HG02870 (cell line): Measurements from ENCODE around the gene PRDX5.
A peak's percentile ranks its signal among the peaks of the same experiment; 100 is the strongest.
"Not testable (repeated sequence)": the region's sequence is repeated elsewhere in the genome, so short reads cannot be mapped to it uniquely, and the experiment has no call there.

Experiments
- ATAC-seq: cut with Tn5 transposase; IDR thresholded peaks from one replicate; pipeline ENCODE4 v1.9.1; 2021; ENCODE audit warnings: mild to moderate bottlenecking, moderate library complexity; ENCODE audit not compliant: unreplicated experiment

PRDX5 gene

GRCh38 chr11:64305075-64305690 is 12.7 kb upstream of the PRDX5 start, which contains the start of gene ESRRA:
Gene ESRRA (plus strand): TSS chr11:64305524. CDS start chr11:64307180, 1,656 bp downstream.
- ATAC-seq, result peak; percentile 70

DNA sequence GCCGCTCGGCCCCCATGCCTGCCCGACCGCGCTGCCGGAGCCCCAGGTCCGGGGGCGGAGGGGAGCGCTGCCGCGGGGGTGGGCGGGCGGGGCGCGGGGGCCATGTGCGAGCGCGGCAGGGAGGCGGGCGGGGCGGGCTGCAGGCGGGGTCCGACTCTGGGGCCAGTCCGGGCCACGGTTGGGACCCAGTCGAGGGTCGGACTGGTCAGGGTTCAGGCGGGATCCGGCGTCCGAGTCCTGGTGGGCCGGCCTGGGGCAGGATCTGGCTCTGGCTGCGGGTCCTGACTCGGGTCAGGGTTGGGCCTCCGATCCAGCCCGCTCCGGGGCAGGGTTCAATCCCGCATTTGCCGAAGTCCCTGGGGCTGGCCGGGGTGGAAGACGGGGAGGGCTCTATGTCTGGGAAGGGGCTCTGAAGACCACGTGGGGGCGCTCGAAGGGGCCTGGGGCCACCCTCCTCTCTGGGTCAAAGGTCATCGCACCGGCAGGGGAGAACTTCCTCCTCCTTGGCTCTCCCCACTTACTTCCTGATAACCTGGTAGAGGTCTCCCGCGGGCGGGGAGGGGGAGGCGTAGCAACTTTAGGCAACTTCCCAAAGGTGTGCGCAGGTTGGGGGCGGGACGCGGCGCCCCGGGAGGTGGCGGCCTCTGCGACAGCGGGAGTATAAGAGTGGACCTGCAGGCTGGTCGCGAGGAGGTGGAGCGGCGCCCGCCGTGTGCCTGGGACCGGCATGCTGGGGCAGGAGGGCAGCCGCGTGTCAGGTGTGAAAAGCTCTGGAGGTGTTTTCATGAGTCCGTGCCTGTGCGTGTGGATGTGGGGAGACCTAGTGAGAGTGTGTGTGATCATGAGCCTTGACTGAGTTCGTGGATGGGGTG is 12.0 kb upstream of the PRDX5 start:
- peak; percentile 25 for ATAC-seq

- ATAC-seq, result no peak
These were observed 11.4 kb upstream of the PRDX5 start for GRCh38 chr11:64306563-64306875.

DNA sequence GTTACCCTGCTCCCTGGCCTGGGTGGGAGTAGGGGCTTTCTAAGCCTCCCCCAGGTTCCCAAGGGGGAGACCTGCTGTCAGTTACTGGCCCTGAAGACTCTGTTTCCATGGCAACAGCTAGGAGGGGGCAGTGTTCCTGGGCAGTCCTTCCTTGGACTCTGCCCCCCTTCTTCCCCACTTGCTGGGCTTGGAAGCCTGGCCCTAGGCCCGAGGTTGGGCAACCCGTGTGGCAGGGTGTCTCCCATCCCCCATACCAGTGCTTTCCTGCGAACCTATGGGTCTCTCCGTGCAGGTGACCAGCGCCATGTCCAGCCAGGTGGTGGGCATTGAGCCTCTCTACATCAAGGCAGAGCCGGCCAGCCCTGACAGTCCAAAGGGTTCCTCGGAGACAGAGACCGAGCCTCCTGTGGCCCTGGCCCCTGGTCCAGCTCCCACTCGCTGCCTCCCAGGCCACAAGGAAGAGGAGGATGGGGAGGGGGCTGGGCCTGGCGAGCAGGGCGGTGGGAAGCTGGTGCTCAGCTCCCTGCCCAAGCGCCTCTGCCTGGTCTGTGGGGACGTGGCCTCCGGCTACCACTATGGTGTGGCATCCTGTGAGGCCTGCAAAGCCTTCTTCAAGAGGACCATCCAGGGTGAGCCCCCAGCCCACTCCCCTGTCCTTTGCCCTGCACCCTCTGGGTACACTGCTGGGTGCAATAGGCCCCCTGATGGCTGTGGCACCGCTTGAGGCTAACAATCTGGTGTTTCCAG is 10.9 kb upstream of the PRDX5 start:
- ATAC-seq, result no peak

- ATAC-seq, result not testable (repeated sequence)
These were observed 10.1 kb upstream of the PRDX5 start for GRCh38 chr11:64307795-64308194.

- ATAC-seq, result no peak
These were observed 5.0 kb upstream of the PRDX5 start for GRCh38 chr11:64312947-64313346.

DNA sequence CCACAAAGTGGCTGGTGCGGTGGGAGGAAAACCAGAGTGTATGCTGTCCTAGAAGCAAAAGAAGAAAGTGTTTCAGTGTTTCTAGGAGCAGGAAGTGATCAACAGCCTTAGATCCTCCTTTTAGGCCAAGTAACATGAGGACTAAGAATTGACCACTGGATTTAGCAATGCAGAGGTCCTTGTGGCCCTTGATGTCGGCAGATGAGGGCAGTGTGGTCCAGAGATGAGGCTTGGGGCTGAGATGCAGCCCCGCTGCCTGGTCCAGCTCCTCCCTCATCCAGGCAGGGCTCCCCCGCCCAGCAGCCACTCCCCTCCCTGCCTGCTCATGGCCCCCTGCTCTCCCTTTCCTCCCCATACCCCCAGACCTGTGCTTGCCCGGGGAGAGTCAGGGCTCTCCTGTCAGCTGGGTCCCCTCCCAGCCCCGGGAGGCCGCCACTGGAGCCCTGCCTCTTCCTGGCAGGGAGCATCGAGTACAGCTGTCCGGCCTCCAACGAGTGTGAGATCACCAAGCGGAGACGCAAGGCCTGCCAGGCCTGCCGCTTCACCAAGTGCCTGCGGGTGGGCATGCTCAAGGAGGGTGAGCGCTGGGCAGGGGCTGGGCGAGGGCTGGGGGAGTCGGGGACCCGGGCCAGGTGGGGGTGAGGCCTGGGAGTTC is 4.3 kb upstream of the PRDX5 start:
- ATAC-seq, result no peak

GRCh38 chr11:64314146-64314804 is 3.6 kb upstream of the PRDX5 start:
- ATAC-seq, result no peak

DNA sequence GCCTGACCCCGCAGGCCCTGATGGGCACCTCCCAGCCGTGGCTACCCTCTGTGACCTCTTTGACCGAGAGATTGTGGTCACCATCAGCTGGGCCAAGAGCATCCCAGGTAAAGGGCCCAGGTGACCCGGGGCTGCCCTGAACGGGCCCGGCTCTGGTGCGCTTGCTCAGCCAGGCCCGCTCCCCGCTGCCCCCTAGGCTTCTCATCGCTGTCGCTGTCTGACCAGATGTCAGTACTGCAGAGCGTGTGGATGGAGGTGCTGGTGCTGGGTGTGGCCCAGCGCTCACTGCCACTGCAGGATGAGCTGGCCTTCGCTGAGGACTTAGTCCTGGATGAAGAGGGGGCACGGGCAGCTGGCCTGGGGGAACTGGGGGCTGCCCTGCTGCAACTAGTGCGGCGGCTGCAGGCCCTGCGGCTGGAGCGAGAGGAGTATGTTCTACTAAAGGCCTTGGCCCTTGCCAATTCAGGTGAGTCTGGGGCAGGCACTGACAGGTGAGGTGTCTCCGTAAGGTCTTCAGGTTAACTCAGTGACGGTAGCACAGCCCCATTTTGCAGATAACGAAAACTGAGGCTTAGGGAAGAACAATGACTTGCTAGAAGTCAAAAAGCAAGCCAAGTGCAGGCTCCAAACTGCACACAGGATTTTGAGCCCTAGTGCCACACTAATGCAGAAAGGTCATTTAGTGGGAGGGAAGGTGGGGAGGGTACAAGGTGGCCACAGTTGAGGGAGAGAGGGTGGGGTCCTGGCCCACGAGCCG is 2.9 kb upstream of the PRDX5 start:
- no peak for ATAC-seq

- ATAC-seq, result not testable (repeated sequence)
These were observed 2.0 kb upstream of the PRDX5 start for GRCh38 chr11:64315667-64316526.

DNA sequence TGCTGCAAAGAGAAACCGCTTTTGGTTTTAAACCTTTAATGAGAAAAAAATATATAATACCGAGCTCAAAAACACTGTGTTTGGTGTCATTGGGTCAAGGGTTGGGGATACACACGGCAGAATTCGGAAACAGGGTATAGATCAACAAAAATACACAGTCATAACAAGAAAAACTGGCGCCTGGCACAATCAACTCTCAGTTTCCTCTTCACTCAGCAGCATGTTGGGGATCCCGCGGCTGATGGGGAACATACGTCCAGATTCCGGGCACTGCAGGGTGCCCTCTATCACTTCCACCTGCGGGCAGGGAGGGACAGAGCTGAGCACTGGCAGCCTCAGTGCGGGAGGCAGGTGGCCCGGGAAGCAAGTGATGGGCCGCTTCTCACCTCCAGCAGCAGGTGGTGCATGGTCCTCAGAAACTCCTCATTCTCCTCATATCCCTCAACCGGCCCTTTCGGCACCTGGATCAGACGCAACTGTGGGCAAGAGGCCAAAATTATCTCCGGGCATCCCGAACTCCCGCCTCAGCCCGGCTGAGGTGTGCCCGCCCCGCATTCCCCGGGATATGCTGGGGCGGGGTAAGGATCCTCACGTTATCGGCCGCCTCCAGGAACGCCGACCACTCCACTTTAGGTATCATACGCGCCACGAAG is 1.1 kb upstream of the PRDX5 start:
- ATAC-seq, result no peak

DNA sequence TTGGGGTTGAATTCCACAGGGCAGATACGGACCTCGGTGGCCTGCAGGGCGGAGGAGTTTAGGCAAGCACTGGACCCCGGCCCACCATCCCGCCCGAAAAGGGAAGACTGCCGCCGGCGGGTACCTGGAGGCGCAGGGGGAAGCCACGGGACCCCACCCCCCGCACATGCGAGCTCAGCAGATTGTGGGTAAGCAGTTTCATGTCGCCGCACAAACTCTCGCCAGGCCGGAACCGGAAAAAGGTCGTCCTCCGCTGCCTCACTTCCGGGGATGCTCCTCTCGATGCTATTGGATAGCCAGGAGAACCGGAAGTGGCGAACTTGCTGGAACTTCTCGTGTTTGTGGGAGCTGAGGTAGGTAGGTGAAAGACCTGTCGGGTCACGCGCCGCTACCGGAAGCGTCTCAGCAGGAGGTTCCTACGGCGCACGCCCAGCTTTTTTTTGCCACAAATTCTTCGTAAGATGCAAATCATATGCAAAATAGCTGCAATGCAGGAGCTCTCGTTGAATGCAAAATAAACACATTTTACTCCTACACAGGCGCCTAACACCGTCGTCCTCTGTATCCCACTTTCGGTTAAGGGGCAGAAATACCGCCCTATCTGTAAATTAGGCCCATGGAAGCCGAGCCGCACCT is 478 bp upstream of the PRDX5 start, which contains the start of gene TRMT112:
Gene TRMT112 (minus strand): TSS at position 235 of the 636 bp plus-strand sequence. CDS start 33 bp downstream, at position 202.
- peak; percentile 72 for ATAC-seq

DNA sequence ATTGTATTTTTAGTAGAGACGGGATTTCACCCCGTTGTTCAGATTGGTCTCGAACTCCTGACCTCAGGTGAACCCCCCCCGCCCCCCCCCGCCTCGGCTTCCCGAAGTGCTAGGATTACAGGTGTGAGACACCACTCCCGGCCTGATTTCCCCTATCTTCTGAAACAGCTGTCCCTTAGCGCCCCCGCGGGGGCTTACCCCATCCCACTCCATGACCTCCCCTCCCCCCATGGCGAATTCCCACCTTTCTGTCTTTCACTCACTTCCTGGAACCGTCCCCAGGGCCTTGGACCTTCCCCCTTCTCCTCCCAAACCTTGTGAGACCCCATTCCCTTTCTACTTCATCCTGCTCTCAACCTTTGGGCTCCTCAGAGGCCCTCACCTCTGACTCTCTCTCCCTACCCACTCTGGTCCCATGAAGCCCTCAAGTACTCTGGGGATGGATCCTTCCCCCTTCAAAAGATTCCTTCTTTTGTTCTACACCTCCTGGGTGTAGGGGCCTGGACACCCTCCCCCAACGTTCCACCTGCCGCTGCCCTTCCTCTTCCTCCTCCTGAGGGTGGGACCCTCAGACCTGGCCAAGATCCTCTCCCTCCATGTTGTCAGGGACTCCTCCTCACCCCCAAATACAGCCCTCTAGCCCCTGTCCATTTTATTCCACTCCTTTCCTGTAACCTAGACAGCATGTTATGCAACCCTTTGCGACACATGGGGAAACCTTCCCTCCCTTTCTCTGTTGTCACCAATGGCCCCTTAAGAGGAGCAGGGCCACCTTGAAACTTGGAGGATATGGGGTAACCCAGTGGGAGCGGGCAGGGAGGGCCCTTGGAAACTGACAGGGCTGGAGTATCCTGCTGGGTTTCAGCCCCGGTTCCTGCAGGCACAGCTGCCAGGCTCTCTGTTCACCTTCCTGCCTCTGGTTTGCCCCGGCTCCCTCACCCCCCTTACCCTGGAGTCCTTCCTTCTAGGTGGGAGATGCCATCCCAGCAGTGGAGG is 1.1 kb downstream of the PRDX5 start:
- ATAC-seq, result no peak

GRCh38 chr11:64320556-64320955 is 2.6 kb downstream of the PRDX5 start:
- no peak for ATAC-seq

DNA sequence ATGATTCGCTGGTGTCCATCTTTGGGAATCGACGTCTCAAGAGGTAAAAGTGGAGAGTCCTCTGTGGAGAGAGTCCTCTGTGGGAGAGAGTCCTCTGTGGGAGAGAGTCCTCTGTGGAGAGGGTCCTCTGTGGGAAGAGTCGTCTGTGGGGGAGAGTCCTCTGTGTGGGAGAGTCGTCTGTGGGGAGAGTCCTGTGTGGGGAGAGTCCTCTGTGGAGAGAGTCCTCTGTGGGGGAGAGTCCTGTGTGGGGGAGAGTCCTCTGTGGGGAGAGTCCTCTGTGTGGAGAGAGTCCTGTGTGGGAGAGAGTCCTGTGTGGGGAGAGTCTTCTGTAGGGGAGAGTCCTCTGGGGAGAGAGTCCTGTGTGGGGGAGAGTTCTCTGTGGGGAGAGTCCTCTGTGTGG is 3.1 kb downstream of the PRDX5 start:
- no peak for ATAC-seq

GRCh38 chr11:64321533-64321932 is 3.6 kb downstream of the PRDX5 start:
- no peak for ATAC-seq

GRCh38 chr11:64322925-64323260 is 5.0 kb downstream of the PRDX5 start:
- ATAC-seq, result no peak
